Heart left ventricle (tissue), 16 donors: ENCODE measurements around the gene ACBD7. TPM values are rescaled to one million over a fixed set of nuclear protein-coding genes. Genes with fewer than 3 reads are reported as not detected.

Experiments
- ATAC-seq, 4 donors: fragments of 200-7000 bp; cut with Tn5 transposase; one replicate each; pipeline ENCODE4 v1.9.1; 2020 to 2022; ENCODE audit warnings: moderate library complexity in 4 of 4, mild to moderate bottlenecking in 3 of 4, moderate number of reproducible peaks in 1 of 4
- DNase-seq, 5 donors: peaks; one replicate each; pipeline ENCODE4 v3.0.0-alpha.2; 2020
- H3K27ac ChIP-seq, 12 donors: fragments of 200-600 bp; sonication (generic) in 4 of 12; one replicate each; pipeline versions ENCODE4 v1.5.0 to v1.8.0; 2016 to 2022; ENCODE audit warnings: mild to moderate bottlenecking in 2 of 12
- H3K27me3 ChIP-seq, 9 donors: fragments of 200-600 bp; sonication (generic) in 2 of 9; one replicate each; pipeline versions ENCODE4 v1.5.1 to v1.8.0; 2016 to 2022; ENCODE audit warnings: mild to moderate bottlenecking in 3 of 9
- H3K36me3 ChIP-seq, 9 donors: fragments of 200-600 bp; sonication (generic) in 2 of 9; one replicate each; pipeline versions ENCODE4 v1.5.0 to v1.8.0; 2018 to 2022; ENCODE audit warnings: mild to moderate bottlenecking in 2 of 9
- H3K4me1 ChIP-seq, 12 donors: fragments of 200-600 bp; sonication (generic) in 4 of 12; one replicate each; pipeline versions ENCODE4 v1.5.0 to v1.8.0; 2016 to 2022; ENCODE audit warnings: mild to moderate bottlenecking in 3 of 12
- H3K4me3 ChIP-seq, 12 donors: fragments of 200-600 bp; sonication (generic) in 4 of 12; one replicate each; pipeline versions ENCODE4 v1.5.0 to v1.8.0; 2017 to 2022; ENCODE audit warnings: mild to moderate bottlenecking in 9 of 12, moderate library complexity in 4 of 12
- H3K9me3 ChIP-seq, 12 donors: fragments of 200-600 bp; sonication (generic) in 4 of 12; one replicate each; pipeline versions ENCODE4 v1.5.0 to v1.8.0; 2016 to 2022; ENCODE audit warnings: mild to moderate bottlenecking in 1 of 12
- POLR2A ChIP-seq, 2 donors: fragments of 450-650 bp; IDR thresholded peaks; one replicate each; pipeline ENCODE4 v1.6.1; 2017; ENCODE audit warnings: antibody characterized with exemption in 2 of 2, mild to moderate bottlenecking in 2 of 2, moderate library complexity in 2 of 2
- WGBS, 4 donors: extraction: QIAGEN DNeasy Blood & Tissue Kit in 2 of 4; methylation state at CpG; one replicate each; pipeline versions ENCODE4 v1.1.5 to v1.1.7; 2013 to 2018; 5-methylcytosine and 5-hydroxymethylcytosine counted together
- intact Hi-C, 10 donors: fragments of 100-400 bp; cut with DNase I; formaldehyde crosslinking; loops; one replicate each; pipeline versions ENCODE4 v1.11.1 to v1.14.2; 2022
- polyA plus RNA-seq, 2 donors: library from polyadenylated mRNA; stranded (reverse); fragments of 200-250 nt; gene quantifications; one replicate each; pipeline ENCODE4 v1.2.3, GENCODE V29; 2013
- total RNA-seq, 9 donors: library from RNA; depleted of rRNA in 2 of 9; stranded (reverse); fragments of >200 nt in 2 of 9; fragmentation: NEBNext Ultra II Directional in 3 of 9; extraction: Animal tissue kit (Norgen Biotek cat#: 25700) in 3 of 9; gene quantifications; one replicate each; pipeline versions ENCODE4 v1.1.0 to v1.2.4, GENCODE V29; 2016 to 2023
- TF ChIP-seq, protein P1 (sequence below), 12 donors: fragments of 200-600 bp; sonication (generic) in 4 of 12; IDR thresholded peaks; one replicate each; pipeline versions ENCODE4 v1.5.0 to v1.8.0; 2018 to 2022; ENCODE audit warnings: antibody characterized with exemption in 12 of 12, mild to moderate bottlenecking in 5 of 12
- donor health status: ischemic (EF 13 %, LVEDD 7.1; RV severe dilation, severe dysfunction).
- donor health status: healthy with polysubstance abuse.
- donor health status: DM: no; HTN: yes; CAD: no.
- donor health status: DM: no; HTN: no; CAD: no.
- donor health status: ischemic (EF 25% LVEDD 6.9; RV normal size, moderate dysfunction).
- donor health status: ischemic (EF 25% LVEDD 5.7; RV mildly dilated, moderate dysfunction).
- donor health status: healthy.
- donor health status: DM: yes; HTN: yes; CAD: no.
- donor health status: ischemic (EF 35%, LVEDD 5.7; RV mildly dilated, moderate dysfunction).
- donor health status: nonischemic (EF 11% LVEDD 7.7; RV severe dilation, severe dysfunction).
- donor health status: DM: yes; HTN: yes; CAD: no.
- donor health status: PGD.
- donor health status: ischemic (EF 29% LVEDD 5.4; RV normal size, mild dysfunction).
- donor health status: nonischemic (EF 23%, LVEDD 6.1; RV moderate dilation, normal function).

ACBD7 gene
- total and polyA plus RNA-seq, 11 donors, result 0.08 to 1.1 TPM; not detected in 9

DNA sequence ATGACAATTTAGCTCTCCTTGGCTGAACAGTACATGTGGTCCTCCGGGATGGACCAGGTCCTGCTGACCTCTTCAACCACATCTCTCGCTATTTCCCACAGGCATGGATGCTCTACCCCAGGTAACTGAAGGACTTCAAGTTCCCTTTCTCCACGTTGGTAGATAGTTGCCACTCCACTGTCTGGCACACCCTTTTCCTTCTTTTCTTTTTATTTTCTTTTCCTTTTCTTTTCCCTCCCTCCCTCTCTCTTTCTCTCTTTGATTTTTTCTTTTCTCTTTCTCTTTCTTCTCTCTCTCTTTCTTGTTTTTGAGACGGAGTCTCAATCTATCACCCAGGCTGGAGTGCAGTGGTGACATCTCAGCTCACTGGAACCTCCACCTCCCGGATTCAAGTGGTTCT, 2.8 kb upstream of the ACBD7 start:
- H3K27me3 ChIP-seq, result peaks cover 0 to 13% (median 0%) of the 10 kb centered on the region in 9 donors
- H3K27ac ChIP-seq, result no peak overlapping the region
- H3K4me1 ChIP-seq, result peaks cover 0 to 14% (median 7%) of the 10 kb centered on the region in 12 donors
- DNase-seq, result no peak
- H3K4me3 ChIP-seq, result no peak overlapping the region
- WGBS, 4 donors, result 83 to 86% (median 85%) methylated on average over 5 of the region's 5 CpGs
- intact Hi-C loops, result loop anchor here in 4 of 10 donors (10.0 kb wide), 3 partner anchors 137 to 487 kb away; partner anchors contain the start of genes DCLRE1C (in 2 of the 4), MEIG1 (in 2 of the 4) and SUV39H2 (in 1 of the 4)
- H3K36me3 ChIP-seq, result no peaks in the 10 kb centered on the region
- ATAC-seq, result no peak
- no peaks in the 10 kb centered on the region for H3K9me3 ChIP-seq
- TF ChIP-seq, protein P1, sequence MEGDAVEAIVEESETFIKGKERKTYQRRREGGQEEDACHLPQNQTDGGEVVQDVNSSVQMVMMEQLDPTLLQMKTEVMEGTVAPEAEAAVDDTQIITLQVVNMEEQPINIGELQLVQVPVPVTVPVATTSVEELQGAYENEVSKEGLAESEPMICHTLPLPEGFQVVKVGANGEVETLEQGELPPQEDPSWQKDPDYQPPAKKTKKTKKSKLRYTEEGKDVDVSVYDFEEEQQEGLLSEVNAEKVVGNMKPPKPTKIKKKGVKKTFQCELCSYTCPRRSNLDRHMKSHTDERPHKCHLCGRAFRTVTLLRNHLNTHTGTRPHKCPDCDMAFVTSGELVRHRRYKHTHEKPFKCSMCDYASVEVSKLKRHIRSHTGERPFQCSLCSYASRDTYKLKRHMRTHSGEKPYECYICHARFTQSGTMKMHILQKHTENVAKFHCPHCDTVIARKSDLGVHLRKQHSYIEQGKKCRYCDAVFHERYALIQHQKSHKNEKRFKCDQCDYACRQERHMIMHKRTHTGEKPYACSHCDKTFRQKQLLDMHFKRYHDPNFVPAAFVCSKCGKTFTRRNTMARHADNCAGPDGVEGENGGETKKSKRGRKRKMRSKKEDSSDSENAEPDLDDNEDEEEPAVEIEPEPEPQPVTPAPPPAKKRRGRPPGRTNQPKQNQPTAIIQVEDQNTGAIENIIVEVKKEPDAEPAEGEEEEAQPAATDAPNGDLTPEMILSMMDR (IDR thresholded peaks at IDR 0.05), result no peak
- TF ChIP-seq POLR2A (IDR thresholded peaks at IDR 0.05), result no peak

DNA sequence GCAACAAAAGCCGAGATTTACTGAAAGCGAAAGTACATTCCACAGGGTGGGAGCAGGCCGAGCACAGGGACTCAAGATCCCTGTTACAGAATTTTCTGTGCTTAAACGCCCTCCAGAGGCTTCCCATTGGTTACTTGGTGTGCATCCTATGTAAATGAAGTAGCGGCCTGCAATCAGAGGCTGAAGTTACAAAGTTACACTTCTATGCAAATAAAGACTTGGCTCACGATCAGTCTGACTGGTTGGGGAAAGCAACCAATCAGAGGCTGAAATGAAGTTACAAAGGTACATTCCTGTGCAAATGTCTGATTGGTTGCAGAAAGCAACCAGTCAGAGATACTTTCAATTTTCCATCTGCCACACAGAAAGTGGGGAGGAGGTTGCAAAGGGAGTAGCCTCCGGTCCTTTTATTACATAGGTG, 4.1 kb downstream of the ACBD7 start:
- ATAC-seq (peak; percentile 62 to 84 (median 66)), DNase-seq (peak in 2 of 5 donors; percentile 46 to 50)
- Histone ChIP-seq H3K27me3 (no peaks in the 10 kb centered on the region), H3K36me3 (no peaks in the 10 kb centered on the region), H3K9me3 (no peaks in the 10 kb centered on the region), H3K27ac (peak overlapping the region in 9 of 12 donors; percentile 7 to 60 (median 55)), H3K4me1 (peaks cover 0 to 21% (median 9%) of the 10 kb centered on the region in 12 donors), H3K4me3 (peak overlapping the region; percentile 11 to 65 (median 50))
- TF ChIP-seq, protein P1 (IDR thresholded peaks at IDR 0.05), result peak in 5 of 12 donors; percentile 2 to 33 (median 13)
- TF ChIP-seq POLR2A (IDR thresholded peaks at IDR 0.05), result no peak
- intact Hi-C loops, result loop anchor here in 1 of 10 donors (10.0 kb wide), 1 partner anchor 120 kb away; no protein-coding TSS in a partner anchor
- 29 to 39% (median 32%) methylated on average over 7 of the region's 7 CpGs for WGBS, 4 donors

DNA sequence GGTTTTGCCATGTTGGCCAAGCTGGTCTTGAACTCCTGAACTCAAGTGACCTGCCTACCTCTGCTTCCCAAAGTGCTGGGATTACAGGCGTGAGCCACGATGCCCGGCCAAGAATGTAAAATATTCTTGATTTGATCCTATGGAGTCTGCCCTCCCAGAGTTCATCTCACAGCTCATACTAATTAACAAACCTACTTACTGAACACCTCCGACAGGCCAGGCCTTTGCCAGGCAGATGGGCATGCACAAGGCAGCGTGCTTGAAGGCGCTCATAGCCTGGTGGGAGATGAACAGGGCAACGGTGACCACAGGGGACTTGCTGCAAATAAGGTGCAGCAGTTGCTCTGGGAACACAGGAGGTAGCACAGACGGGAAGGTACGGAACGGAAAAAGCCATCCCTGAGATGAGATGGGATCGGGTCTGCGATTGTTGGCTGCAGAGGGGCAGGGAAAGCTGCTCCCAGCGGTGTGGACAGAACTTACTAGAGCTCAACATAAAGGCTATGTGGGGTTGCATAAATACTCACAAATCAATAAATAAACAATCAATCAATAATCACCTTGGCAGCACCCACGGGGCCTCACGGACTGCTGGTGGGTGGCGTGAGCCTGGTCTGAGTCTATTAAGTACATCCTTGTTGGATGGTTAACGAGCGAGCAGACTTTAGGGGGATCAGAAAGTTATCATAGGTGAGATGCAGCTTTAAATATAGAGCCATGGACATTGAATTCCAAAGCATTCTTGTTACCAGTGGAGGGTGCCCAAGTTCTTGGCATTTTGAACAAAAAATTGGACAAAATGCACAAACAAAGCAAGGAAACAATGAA, 4.7 kb downstream of the ACBD7 start:
- Histone ChIP-seq H3K27ac (peak overlapping the region in 9 of 12 donors; percentile 43 to 60 (median 55)), H3K36me3 (no peaks in the 10 kb centered on the region), H3K9me3 (no peaks in the 10 kb centered on the region), H3K4me3 (peak overlapping the region; percentile 11 to 65 (median 50)), H3K4me1 (peaks cover 0 to 19% (median 9%) of the 10 kb centered on the region in 12 donors), H3K27me3 (no peaks in the 10 kb centered on the region)
- intact Hi-C loops, result loop anchor here in 1 of 10 donors (10.0 kb wide), 1 partner anchor 119 kb away; no protein-coding TSS in a partner anchor
- TF ChIP-seq, protein P1 (IDR thresholded peaks at IDR 0.05), result peak in 1 of 12 donors; percentile 19
- no peak for TF ChIP-seq POLR2A (IDR thresholded peaks at IDR 0.05)
- no peak for ATAC-seq
- DNase-seq, result no peak
- 70 to 78% (median 75%) methylated on average over 18 of the region's 18 CpGs for WGBS, 4 donors

DNA sequence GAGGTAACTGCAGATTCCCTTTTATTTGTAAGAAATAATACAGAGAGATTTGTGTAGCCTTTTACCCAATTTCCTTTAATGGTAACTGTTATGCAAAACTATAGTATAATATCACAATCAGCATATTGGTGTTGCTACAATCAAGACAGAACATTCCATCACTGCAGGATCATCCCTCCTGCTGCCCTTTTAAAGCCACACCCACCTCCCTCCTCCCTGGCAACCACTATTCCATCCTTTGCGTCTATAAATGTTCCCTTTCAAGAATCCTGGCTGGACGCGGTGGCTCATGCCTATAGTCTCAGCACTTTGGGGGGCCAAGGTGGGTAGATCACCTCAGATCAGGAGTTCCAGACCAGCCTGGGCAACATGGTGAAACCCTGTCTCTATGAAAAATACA, 13.2 kb downstream of the ACBD7 start:
- intact Hi-C loops, result no loop called here
- Histone ChIP-seq H3K27ac (no peak overlapping the region), H3K9me3 (peaks cover 0 to 6% (median 0%) of the 10 kb centered on the region in 12 donors), H3K36me3 (no peaks in the 10 kb centered on the region), H3K4me1 (no peaks in the 10 kb centered on the region), H3K4me3 (no peak overlapping the region), H3K27me3 (no peaks in the 10 kb centered on the region)
- ATAC-seq (no peak), DNase-seq (no peak)
- TF ChIP-seq, protein P1 (IDR thresholded peaks at IDR 0.05), result no peak
- TF ChIP-seq POLR2A (IDR thresholded peaks at IDR 0.05), result no peak
- 92 to 96% (median 94%) methylated on average over 3 of the region's 3 CpGs for WGBS, 4 donors
